NCI-H2227 treated with DMSO at 0.1 percent for 48 hours (cell line): ENCODE results near the gene BRCC3.

ENCODE experiments used
- DNase-seq: peaks from one replicate; lab custom pipeline; 2025; lab: John Stamatoyannopoulos, UW

BRCC3 gene

GRCh38 chrX:155070975-155071693 is at the start of gene BRCC3, which contains the start of the genes CMC4 and MTCP1:
Gene BRCC3, plus strand, starts transcription at chrX:155071508. Its CDS starts 20 bp downstream, at chrX:155071528.
Gene CMC4, minus strand, starts transcription at chrX:155071136. Its CDS starts 7,113 bp downstream, at chrX:155064023.
Gene MTCP1, minus strand, starts transcription at chrX:155071136. Its CDS starts 5,126 bp downstream, at chrX:155066010.
- peak; percentile 81 for DNase-seq

GRCh38 chrX:155022585-155022984 is 48.7 kb upstream of the BRCC3 start, which contains the start of gene F8:
Gene F8, minus strand, starts transcription at chrX:155022723. Its CDS starts 171 bp downstream, at chrX:155022552.
- DNase-seq = no peak

GRCh38 chrX:155023907-155024833 is 47.1 kb upstream of the BRCC3 start:
- no peak for DNase-seq

GRCh38 chrX:155026420-155026726 is 44.9 kb upstream of the BRCC3 start:
- no peak for DNase-seq

- peak; percentile 86 for DNase-seq
Observed at GRCh38 chrX:155026727-155027508, 44.4 kb upstream of the BRCC3 start, which contains the start of gene FUNDC2. Gene FUNDC2, plus strand, starts transcription at chrX:155026844. Its CDS starts 95 bp downstream, at chrX:155026939.

- peak; percentile 62 for DNase-seq
Observed at GRCh38 chrX:155027509-155028066, 43.7 kb upstream of the BRCC3 start.

GRCh38 chrX:155028129-155028528 is 43.2 kb upstream of the BRCC3 start:
- no peak for DNase-seq

- DNase-seq = no peak
Observed at GRCh38 chrX:155028877-155029291, 42.4 kb upstream of the BRCC3 start.

GRCh38 chrX:155031657-155032056 is 39.7 kb upstream of the BRCC3 start:
- no peak for DNase-seq

GRCh38 chrX:155035688-155036087 is 35.6 kb upstream of the BRCC3 start:
- DNase-seq = no peak

GRCh38 chrX:155046129-155046810 is 25.0 kb upstream of the BRCC3 start:
- no peak for DNase-seq

- no peak for DNase-seq
Observed at GRCh38 chrX:155046811-155047528, 24.3 kb upstream of the BRCC3 start.

- peak; percentile 51 for DNase-seq
Observed at GRCh38 chrX:155048977-155049619, 22.2 kb upstream of the BRCC3 start.

- DNase-seq = no peak
Observed at GRCh38 chrX:155052738-155053498, 18.4 kb upstream of the BRCC3 start.

- no peak for DNase-seq
Observed at GRCh38 chrX:155053656-155054055, 17.7 kb upstream of the BRCC3 start.

- DNase-seq = no peak
Observed at GRCh38 chrX:155054255-155054654, 17.1 kb upstream of the BRCC3 start.

GRCh38 chrX:155055494-155055893 is 15.8 kb upstream of the BRCC3 start:
- no peak for DNase-seq

GRCh38 chrX:155056471-155056870 is 14.8 kb upstream of the BRCC3 start:
- no peak for DNase-seq
